Spleen (tissue), 11 donors: ENCODE measurements around the gene AHI1. TPM values are rescaled to one million over a fixed set of nuclear protein-coding genes. Genes with fewer than 3 reads are reported as not detected.

Experiments used
- DNase-seq: peaks from one replicate; pipeline ENCODE4 v3.0.0-alpha.2; 2020
- H3K27ac ChIP-seq, 8 donors: fragments of 200-600 bp; sonication (generic) in 7 of 8; 1 replicate in 4 of 8; 2 replicates in 4 of 8; pipeline versions ENCODE4 v1.5.0 to v1.8.0; 2016 to 2021; ENCODE audit warnings: inconsistent platforms in 4 of 8, mild to moderate bottlenecking in 4 of 8, moderate library complexity in 1 of 8
- H3K27me3 ChIP-seq, 7 donors: fragments of 200-600 bp; sonication (generic) in 6 of 7; replicated peaks in 1 of 7; 1 replicate in 4 of 7; 2 replicates in 3 of 7; pipeline versions ENCODE4 v1.5.0 to v1.8.0; 2016 to 2021; ENCODE audit warnings: inconsistent platforms in 3 of 7, mild to moderate bottlenecking in 1 of 7
- H3K36me3 ChIP-seq, 6 donors: fragments of 200-600 bp; sonication (generic) in 5 of 6; 1 replicate in 4 of 6; 2 replicates in 2 of 6; pipeline versions ENCODE4 v1.5.0 to v1.8.0; 2016 to 2021; ENCODE audit warnings: inconsistent platforms in 2 of 6
- H3K4me1 ChIP-seq, 6 donors: fragments of 200-600 bp; sonication (generic) in 5 of 6; 1 replicate in 3 of 6; 2 replicates in 3 of 6; pipeline versions ENCODE4 v1.5.0 to v1.8.0; 2016 to 2021; ENCODE audit warnings: inconsistent platforms in 3 of 6
- H3K4me3 ChIP-seq, 8 donors: fragments of 200-600 bp; sonication (generic) in 7 of 8; 1 replicate in 4 of 8; 2 replicates in 4 of 8; pipeline versions ENCODE4 v1.5.0 to v1.8.0; 2016 to 2021; ENCODE audit warnings: inconsistent platforms in 4 of 8, mild to moderate bottlenecking in 4 of 8, moderate library complexity in 2 of 8
- H3K9me3 ChIP-seq, 8 donors: fragments of 200-600 bp; sonication (generic) in 7 of 8; 1 replicate in 4 of 8; 2 replicates in 4 of 8; pipeline versions ENCODE4 v1.5.0 to v1.8.0; 2016 to 2021; ENCODE audit warnings: inconsistent platforms in 4 of 8
- POLR2A ChIP-seq, 3 donors: fragments of 450-650 bp; IDR thresholded peaks; one replicate each; pipeline ENCODE4 v1.5.1; 2017; ENCODE audit warnings: antibody characterized with exemption in 3 of 3, mild to moderate bottlenecking in 1 of 3
- POLR2AphosphoS5 ChIP-seq, 3 donors: sonication (generic); formaldehyde crosslinking; IDR thresholded peaks; one replicate each; pipeline ENCODE4 v1.5.1; 2017; ENCODE audit warnings: antibody characterized with exemption in 3 of 3
- WGBS, 5 donors: extraction: QIAGEN DNeasy Blood & Tissue Kit in 3 of 5; methylation state at CpG; one replicate each; pipeline versions ENCODE4 v1.1.5 to v1.1.7; 2013 to 2018; 5-methylcytosine and 5-hydroxymethylcytosine counted together
- intact Hi-C: fragments of 100-400 bp; cut with DNase I; formaldehyde crosslinking; loops from one replicate; pipeline ENCODE4 v1.15.0; 2023; ENCODE audit warnings: low total_unique reads
- polyA plus RNA-seq, 3 donors: library from polyadenylated mRNA; stranded (reverse); fragments of 200-250 nt; gene quantifications; one replicate each; pipeline ENCODE4 v1.2.1, GENCODE V29; 2013
- total RNA-seq, 7 donors: library from RNA; depleted of rRNA in 3 of 7; stranded (reverse); fragments of >200 nt in 3 of 7; fragmentation: NEBNext Ultra II Directional in 4 of 7; extraction: Animal tissue kit (Norgen Biotek cat#: 25700) in 4 of 7; gene quantifications; one replicate each; pipeline versions ENCODE4 v1.1.0 to v1.2.1, GENCODE V29; 2016 to 2021
- TF ChIP-seq, protein P1 (sequence below), 11 experiments: fragments of 200-600 bp in 7 of 11; fragments of 450-650 bp in 4 of 11; sonication (generic) in 4 of 11; IDR thresholded peaks in 8 of 11; conservative IDR thresholded peaks in 3 of 11; 1 replicate in 7 of 11; 2 replicates in 4 of 11; pipeline versions ENCODE4 v1.4.0 to v1.8.0; 2016 to 2021; ENCODE audit warnings: antibody characterized with exemption in 11 of 11, inconsistent platforms in 4 of 11, mild to moderate bottlenecking in 1 of 11
- donor health status: healthy with polysubstance abuse.
- donor health status: DM: no; HTN: no; CAD: no; lungs with moderate emphysema.
- donor health status: DM: no; HTN: no; CAD: no.
- donor health status: Bipolar disorder and iron deficiency.
- donor health status: healthy.
- donor health status: DM: no; HTN: no; CAD: no.
- donor health status: DM: yes; HTN: yes; CAD: no.

Gene AHI1
- total and polyA plus RNA-seq, 10 donors: 3.6 to 21.8 (median 16.9) TPM

DNA sequence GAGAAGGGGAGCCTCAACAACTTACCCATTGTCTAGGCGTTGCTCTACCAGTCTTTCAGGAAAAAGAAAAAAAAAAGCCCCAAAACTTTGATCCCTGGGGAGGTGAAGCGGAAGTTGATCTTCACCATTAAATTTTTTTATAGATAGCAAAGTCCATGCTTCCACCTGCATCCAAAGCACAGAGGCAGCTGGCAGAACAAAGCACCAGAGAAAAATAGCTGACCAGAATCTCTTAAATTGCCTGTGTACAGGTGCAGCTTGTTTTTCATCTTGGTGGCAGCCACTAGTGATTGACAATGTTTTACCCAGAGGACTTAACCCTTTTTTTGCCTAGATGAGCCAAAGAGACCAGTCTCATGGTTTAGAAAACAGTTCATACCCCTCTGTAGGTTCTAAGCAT, 230.5 kb downstream of the AHI1 start:
- intact Hi-C loops: no loop called here
- H3K9me3 ChIP-seq: no peaks in the 10 kb centered on the region
- DNase-seq: no peak
- no peaks in the 10 kb centered on the region for H3K36me3 ChIP-seq
- H3K4me3 ChIP-seq: no peak overlapping the region
- no peaks in the 10 kb centered on the region for H3K27me3 ChIP-seq
- H3K4me1 ChIP-seq: peaks cover 0 to 10% (median 0%) of the 10 kb centered on the region in 6 donors
- WGBS, 5 donors: 52 to 72% (median 61%) methylated on average over 2 of the region's 2 CpGs
- TF ChIP-seq POLR2A (IDR thresholded peaks at IDR 0.05): no peak
- no peak for TF ChIP-seq POLR2AphosphoS5 (IDR thresholded peaks at IDR 0.05)
- TF ChIP-seq, protein P1, sequence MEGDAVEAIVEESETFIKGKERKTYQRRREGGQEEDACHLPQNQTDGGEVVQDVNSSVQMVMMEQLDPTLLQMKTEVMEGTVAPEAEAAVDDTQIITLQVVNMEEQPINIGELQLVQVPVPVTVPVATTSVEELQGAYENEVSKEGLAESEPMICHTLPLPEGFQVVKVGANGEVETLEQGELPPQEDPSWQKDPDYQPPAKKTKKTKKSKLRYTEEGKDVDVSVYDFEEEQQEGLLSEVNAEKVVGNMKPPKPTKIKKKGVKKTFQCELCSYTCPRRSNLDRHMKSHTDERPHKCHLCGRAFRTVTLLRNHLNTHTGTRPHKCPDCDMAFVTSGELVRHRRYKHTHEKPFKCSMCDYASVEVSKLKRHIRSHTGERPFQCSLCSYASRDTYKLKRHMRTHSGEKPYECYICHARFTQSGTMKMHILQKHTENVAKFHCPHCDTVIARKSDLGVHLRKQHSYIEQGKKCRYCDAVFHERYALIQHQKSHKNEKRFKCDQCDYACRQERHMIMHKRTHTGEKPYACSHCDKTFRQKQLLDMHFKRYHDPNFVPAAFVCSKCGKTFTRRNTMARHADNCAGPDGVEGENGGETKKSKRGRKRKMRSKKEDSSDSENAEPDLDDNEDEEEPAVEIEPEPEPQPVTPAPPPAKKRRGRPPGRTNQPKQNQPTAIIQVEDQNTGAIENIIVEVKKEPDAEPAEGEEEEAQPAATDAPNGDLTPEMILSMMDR (IDR thresholded peaks at IDR 0.05 in 8 of 11, conservative IDR thresholded peaks at IDR 0.05 in 3 of 11): no peak
- H3K27ac ChIP-seq: no peak overlapping the region

GRCh38 chr6:135266675-135267074, 230.9 kb downstream of the AHI1 start:
- TF ChIP-seq, protein P1 (IDR thresholded peaks at IDR 0.05 in 8 of 11, conservative IDR thresholded peaks at IDR 0.05 in 3 of 11): no peak
- TF ChIP-seq POLR2A (IDR thresholded peaks at IDR 0.05) (no peak), POLR2AphosphoS5 (IDR thresholded peaks at IDR 0.05) (no peak)
- H3K36me3 ChIP-seq: no peaks in the 10 kb centered on the region
- no peak overlapping the region for H3K4me3 ChIP-seq
- H3K27me3 ChIP-seq: no peaks in the 10 kb centered on the region
- DNase-seq: no peak
- no peak overlapping the region for H3K27ac ChIP-seq
- peaks cover 0 to 10% (median 0%) of the 10 kb centered on the region in 6 donors for H3K4me1 ChIP-seq
- no peaks in the 10 kb centered on the region for H3K9me3 ChIP-seq
- WGBS, 5 donors: 61 to 80% (median 77%) methylated on average over 8 of the region's 8 CpGs
- intact Hi-C loops: no loop called here

GRCh38 chr6:135265278-135265677, 232.3 kb downstream of the AHI1 start:
- TF ChIP-seq POLR2AphosphoS5 (IDR thresholded peaks at IDR 0.05) (no peak), POLR2A (IDR thresholded peaks at IDR 0.05) (no peak)
- TF ChIP-seq, protein P1 (IDR thresholded peaks at IDR 0.05 in 8 of 11, conservative IDR thresholded peaks at IDR 0.05 in 3 of 11): no peak
- WGBS, 5 donors: 74 to 84% (median 79%) methylated on average over 3 of the region's 3 CpGs
- Histone ChIP-seq H3K27ac (no peak overlapping the region), H3K36me3 (no peaks in the 10 kb centered on the region), H3K4me1 (no peaks in the 10 kb centered on the region), H3K9me3 (no peaks in the 10 kb centered on the region), H3K27me3 (no peaks in the 10 kb centered on the region), H3K4me3 (no peak overlapping the region)
- intact Hi-C loops: no loop called here
- no peak for DNase-seq

DNA sequence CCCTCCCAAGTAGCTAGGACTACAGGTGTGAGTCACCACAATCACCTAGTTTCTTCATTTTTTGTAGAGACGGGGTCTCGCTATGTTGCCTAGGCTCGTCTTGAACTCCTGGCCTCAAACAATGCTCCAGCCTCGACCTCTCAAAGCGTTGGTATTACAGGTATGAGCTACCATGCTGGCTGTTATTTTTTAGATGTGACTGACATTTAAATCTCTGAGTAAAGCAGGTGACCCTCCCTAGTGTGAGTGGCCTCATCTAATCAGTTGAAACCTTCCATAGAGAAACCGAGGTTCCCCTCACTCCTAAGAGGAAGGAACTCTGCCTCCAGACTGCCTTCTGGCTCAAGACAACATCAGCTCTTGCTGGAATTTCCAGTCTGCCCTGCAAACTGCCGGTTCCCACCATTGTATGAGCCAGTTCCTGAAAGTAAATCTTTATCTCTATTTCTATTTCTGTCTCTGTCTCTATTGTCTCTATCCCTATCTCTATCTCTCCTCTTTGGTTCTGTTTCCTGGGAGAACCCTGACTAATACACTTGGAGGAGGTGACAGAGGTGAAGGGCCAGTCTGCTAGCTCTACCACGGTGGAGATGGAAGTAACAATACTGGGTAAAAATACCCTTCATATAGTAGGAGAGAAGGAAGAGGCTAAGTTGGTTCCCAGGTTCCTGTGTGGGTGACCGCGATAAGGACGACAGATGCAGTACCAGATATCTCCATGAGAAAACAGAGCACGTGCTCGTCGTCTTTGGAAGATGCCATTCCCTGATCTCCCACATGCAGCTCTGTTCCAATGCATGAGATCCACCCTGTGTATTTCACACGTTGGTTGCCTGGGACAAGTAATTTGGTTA, 235.4 kb downstream of the AHI1 start:
- 61 to 80% (median 67%) methylated on average over 15 of the region's 15 CpGs for WGBS, 5 donors
- TF ChIP-seq, protein P1 (IDR thresholded peaks at IDR 0.05 in 8 of 11, conservative IDR thresholded peaks at IDR 0.05 in 3 of 11): no peak
- no peak for TF ChIP-seq POLR2A (IDR thresholded peaks at IDR 0.05)
- Histone ChIP-seq H3K27ac (no peak overlapping the region), H3K36me3 (no peaks in the 10 kb centered on the region), H3K27me3 (no peaks in the 10 kb centered on the region), H3K4me3 (no peak overlapping the region), H3K9me3 (no peaks in the 10 kb centered on the region), H3K4me1 (no peaks in the 10 kb centered on the region)
- DNase-seq: no peak
- intact Hi-C loops: no loop called here
